Esophagus squamous epithelium (tissue), 5 donors: ENCODE data around the gene KDM4C. TPM values are rescaled to one million over a fixed set of nuclear protein-coding genes. Genes with fewer than 3 reads are reported as not detected.

Experiments used
- DNase-seq: peaks from one replicate; lab custom pipeline; 2025; lab: John Stamatoyannopoulos, UW
- H3K27ac ChIP-seq, 4 donors: fragments of 200-600 bp; sonication (generic); one replicate each; pipeline ENCODE4 v1.5.1; 2016 to 2019; ENCODE audit warnings: mild to moderate bottlenecking in 1 of 4
- H3K27me3 ChIP-seq, 4 donors: fragments of 200-600 bp; sonication (generic); 1 replicate in 3 of 4; 2 replicates in 1 of 4; pipeline versions ENCODE4 v1.5.1 to v1.6.0; 2017 to 2021; ENCODE audit warnings: antibody characterized with exemption in 1 of 4
- H3K36me3 ChIP-seq, 3 donors: fragments of 200-600 bp; sonication (generic); one replicate each; pipeline ENCODE4 v1.5.1; 2016 to 2019
- H3K4me1 ChIP-seq, 3 donors: fragments of 200-600 bp; sonication (generic); one replicate each; pipeline ENCODE4 v1.5.1; 2017 to 2019
- H3K4me3 ChIP-seq, 4 donors: fragments of 200-600 bp; sonication (generic); 1 replicate in 3 of 4; 2 replicates in 1 of 4; pipeline ENCODE4 v1.5.1; 2016 to 2019; ENCODE audit warnings: mild to moderate bottlenecking in 2 of 4, moderate library complexity in 1 of 4
- H3K9me3 ChIP-seq, 3 donors: fragments of 200-600 bp; sonication (generic); one replicate each; pipeline ENCODE4 v1.5.1; 2016 to 2019
- POLR2A ChIP-seq, 4 donors: fragments of 450-650 bp; IDR thresholded peaks; one replicate each; pipeline ENCODE4 v1.6.1; 2017; ENCODE audit warnings: antibody characterized with exemption in 4 of 4, mild to moderate bottlenecking in 4 of 4, moderate library complexity in 3 of 4
- WGBS, 2 donors: methylation state at CpG; one replicate each; pipeline ENCODE4 v1.1.5; 2018; 5-methylcytosine and 5-hydroxymethylcytosine counted together
- intact Hi-C: fragments of 100-400 bp; cut with DNase I; formaldehyde crosslinking; loops from one replicate; pipeline ENCODE4 v1.15.0; 2022
- total RNA-seq, 4 donors: library from RNA; depleted of rRNA; stranded (reverse); fragments of >200 nt; gene quantifications; one replicate each; pipeline ENCODE4 v1.1.0, GENCODE V29; 2016
- TF ChIP-seq, protein P1 (sequence below), 6 experiments: fragments of 450-650 bp in 4 of 6; fragments of 200-600 bp in 2 of 6; sonication (generic) in 2 of 6; IDR thresholded peaks; one replicate each; pipeline ENCODE4 v1.5.1; 2016 to 2019; ENCODE audit warnings: antibody characterized with exemption in 6 of 6, mild to moderate bottlenecking in 4 of 6, moderate library complexity in 4 of 6
- donor health status: DM: yes; HTN: yes; CAD: no.

The KDM4C gene
- total RNA-seq, 4 donors from 2014 or later: 12.5 to 43.9 (median 22.9) TPM

DNA sequence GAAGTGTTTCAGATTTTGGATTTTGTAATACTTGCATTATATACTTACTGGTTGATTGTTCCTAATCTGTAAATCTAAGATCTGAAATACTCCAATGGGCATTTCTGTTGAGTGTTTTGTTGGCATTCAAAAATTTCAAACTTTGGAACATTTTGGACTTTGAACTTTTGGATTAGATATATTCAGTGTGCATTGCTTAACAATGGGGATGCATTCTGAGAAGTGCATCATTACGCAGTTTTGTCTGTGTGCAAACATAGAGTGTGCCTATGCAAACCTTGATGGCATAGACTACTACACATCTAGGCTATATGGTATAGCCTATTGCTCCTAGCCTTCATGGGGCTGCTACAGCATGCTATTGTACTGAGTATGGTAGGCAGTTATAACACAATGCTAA lies 325.4 kb downstream of the KDM4C start:
- no peaks in the 10 kb centered on the region for H3K4me1 ChIP-seq
- H3K27me3 ChIP-seq: no peaks in the 10 kb centered on the region
- no peak overlapping the region for H3K27ac ChIP-seq
- 80 to 87% methylated on average over 1 of the region's 1 CpG for WGBS, 2 donors
- no peak for DNase-seq
- H3K9me3 ChIP-seq: no peaks in the 10 kb centered on the region
- TF ChIP-seq, protein P1, sequence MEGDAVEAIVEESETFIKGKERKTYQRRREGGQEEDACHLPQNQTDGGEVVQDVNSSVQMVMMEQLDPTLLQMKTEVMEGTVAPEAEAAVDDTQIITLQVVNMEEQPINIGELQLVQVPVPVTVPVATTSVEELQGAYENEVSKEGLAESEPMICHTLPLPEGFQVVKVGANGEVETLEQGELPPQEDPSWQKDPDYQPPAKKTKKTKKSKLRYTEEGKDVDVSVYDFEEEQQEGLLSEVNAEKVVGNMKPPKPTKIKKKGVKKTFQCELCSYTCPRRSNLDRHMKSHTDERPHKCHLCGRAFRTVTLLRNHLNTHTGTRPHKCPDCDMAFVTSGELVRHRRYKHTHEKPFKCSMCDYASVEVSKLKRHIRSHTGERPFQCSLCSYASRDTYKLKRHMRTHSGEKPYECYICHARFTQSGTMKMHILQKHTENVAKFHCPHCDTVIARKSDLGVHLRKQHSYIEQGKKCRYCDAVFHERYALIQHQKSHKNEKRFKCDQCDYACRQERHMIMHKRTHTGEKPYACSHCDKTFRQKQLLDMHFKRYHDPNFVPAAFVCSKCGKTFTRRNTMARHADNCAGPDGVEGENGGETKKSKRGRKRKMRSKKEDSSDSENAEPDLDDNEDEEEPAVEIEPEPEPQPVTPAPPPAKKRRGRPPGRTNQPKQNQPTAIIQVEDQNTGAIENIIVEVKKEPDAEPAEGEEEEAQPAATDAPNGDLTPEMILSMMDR (IDR thresholded peaks at IDR 0.05): no peak
- no peak for TF ChIP-seq POLR2A (IDR thresholded peaks at IDR 0.05)
- intact Hi-C loops: no loop called here
- peaks cover 0 to 50% (median 0%) of the 10 kb centered on the region in 3 donors for H3K36me3 ChIP-seq
- no peak overlapping the region for H3K4me3 ChIP-seq

DNA sequence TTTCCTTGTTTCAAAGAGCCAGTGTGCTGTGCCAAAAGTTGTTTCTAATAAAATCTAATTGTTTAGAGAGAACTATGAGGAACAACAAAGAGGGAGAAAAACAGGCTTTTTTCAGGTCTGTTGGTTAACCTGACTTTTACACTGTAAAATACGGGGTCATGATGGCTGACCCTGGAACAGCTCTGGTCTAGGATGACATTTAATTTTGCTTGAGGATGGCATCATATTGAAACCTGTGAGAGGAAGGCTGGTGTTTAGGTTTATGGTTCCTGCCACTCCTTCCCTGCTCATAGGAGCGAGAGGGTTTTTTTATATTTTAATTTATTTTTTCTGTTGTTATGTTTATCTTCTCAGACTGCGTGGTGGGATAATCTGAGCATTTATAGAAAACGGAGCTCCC lies 327.6 kb downstream of the KDM4C start:
- DNase-seq: no peak
- H3K4me1 ChIP-seq: no peaks in the 10 kb centered on the region
- H3K4me3 ChIP-seq: no peak overlapping the region
- H3K9me3 ChIP-seq: no peaks in the 10 kb centered on the region
- WGBS, 2 donors: 80 to 94% methylated on average over 4 of the region's 4 CpGs
- peaks cover 0 to 35% (median 0%) of the 10 kb centered on the region in 3 donors for H3K36me3 ChIP-seq
- H3K27me3 ChIP-seq: no peaks in the 10 kb centered on the region
- intact Hi-C loops: no loop called here
- no peak for TF ChIP-seq POLR2A (IDR thresholded peaks at IDR 0.05)
- TF ChIP-seq, protein P1 (IDR thresholded peaks at IDR 0.05): no peak
- no peak overlapping the region for H3K27ac ChIP-seq

DNA sequence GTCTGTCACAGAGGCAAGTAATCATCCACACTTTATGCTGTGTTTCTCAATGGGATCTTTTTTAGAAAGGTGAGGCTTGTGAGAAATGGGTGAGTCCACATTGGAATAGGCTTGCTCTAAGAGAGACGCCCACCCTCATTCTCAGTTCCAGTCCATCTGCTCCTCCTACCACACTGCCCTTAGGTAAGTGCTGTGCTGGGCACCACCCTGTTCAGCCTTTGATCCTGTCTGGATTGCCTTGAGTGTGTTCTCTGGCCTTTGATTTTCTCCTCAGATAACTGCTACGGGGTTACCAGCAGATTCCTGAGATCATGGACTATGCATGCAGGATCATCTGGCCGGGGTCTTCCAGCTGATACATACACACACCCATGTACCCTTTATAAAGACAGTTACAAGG lies 328.6 kb downstream of the KDM4C start:
- no peak for DNase-seq
- TF ChIP-seq POLR2A (IDR thresholded peaks at IDR 0.05): no peak
- TF ChIP-seq, protein P1 (IDR thresholded peaks at IDR 0.05): no peak
- Histone ChIP-seq H3K4me3 (no peak overlapping the region), H3K4me1 (no peaks in the 10 kb centered on the region), H3K9me3 (no peaks in the 10 kb centered on the region), H3K36me3 (peaks cover 0 to 32% (median 0%) of the 10 kb centered on the region in 3 donors), H3K27me3 (no peaks in the 10 kb centered on the region), H3K27ac (no peak overlapping the region)
- 96 to 100% methylated on average over 2 to 3 of the region's 3 CpGs for WGBS, 2 donors
- intact Hi-C loops: no loop called here

DNA sequence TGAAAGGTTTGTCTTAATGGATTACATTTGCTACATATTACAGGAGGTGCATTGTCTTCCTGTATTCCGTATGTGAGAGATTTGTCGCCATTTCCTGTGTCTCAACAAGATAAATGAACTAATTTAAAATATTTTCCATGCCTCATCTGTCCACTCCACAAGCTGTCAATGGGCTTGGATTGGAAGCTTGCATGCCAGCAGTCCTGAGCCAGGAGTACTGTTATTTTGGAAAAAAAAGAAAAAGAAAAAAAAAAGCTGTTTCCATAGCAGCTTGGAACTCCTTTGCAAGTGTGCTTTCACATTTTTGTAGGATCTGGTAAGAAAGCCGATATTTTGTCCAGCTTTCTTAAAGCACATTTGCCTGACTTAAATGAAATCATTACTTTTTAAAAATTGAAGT lies 330.8 kb downstream of the KDM4C start:
- 74 to 82% methylated on average over 3 of the region's 3 CpGs for WGBS, 2 donors
- H3K4me3 ChIP-seq: no peak overlapping the region

DNA sequence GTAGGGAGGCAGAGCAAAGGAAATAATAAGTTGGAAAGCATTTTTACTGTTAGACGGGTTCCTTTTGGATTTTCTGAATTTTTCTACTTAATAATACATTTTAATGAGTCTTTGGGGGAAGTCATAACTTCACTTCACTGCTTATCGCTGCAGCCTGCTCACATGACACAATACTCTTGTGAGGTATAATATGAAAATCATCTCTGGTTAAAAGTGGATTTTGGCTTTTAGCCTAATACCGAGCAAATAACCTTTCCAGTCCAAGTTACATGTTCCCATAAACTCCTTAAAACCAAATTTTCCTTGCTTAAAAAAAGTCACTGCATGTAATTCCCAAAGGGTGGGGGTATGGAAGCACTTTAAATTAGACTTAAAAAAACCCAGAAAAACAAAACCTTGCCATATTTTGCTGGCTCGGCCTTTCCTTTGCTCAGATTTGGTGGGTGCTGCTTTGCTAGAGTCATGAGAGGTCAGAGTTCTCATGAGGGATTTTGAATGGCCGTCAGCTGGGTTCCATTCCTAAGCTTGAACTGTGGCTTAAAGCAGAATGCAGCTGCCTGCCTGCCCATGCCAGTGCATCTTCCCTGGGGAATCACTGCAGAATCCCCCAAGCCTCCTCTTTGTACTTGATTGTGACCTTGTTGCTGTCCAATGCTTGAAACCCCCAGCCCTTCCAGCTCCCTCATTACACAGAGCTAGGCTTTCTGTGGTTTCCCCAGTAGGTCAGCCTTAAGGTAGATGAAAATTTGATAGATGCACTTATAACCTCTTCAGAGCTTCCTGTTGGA lies 331.8 kb downstream of the KDM4C start:
- Histone ChIP-seq H3K27ac (no peak overlapping the region), H3K9me3 (no peaks in the 10 kb centered on the region), H3K27me3 (no peaks in the 10 kb centered on the region), H3K4me1 (no peaks in the 10 kb centered on the region), H3K36me3 (peaks cover 0 to 28% (median 0%) of the 10 kb centered on the region in 3 donors), H3K4me3 (no peak overlapping the region)
- DNase-seq: no peak
- intact Hi-C loops: no loop called here
- TF ChIP-seq POLR2A (IDR thresholded peaks at IDR 0.05): no peak
- TF ChIP-seq, protein P1 (IDR thresholded peaks at IDR 0.05): no peak
- 80 to 83% methylated on average over 5 of the region's 5 CpGs for WGBS, 2 donors

More for the DNA sequence above, 330.8 kb downstream of the KDM4C start:
- no peaks in the 10 kb centered on the region for H3K4me1 ChIP-seq
- no peaks in the 10 kb centered on the region for H3K9me3 ChIP-seq
- intact Hi-C loops: no loop called here
- H3K27me3 ChIP-seq: no peaks in the 10 kb centered on the region
- no peak for TF ChIP-seq POLR2A (IDR thresholded peaks at IDR 0.05)
- TF ChIP-seq, protein P1 (IDR thresholded peaks at IDR 0.05): no peak
- DNase-seq: no peak
- H3K36me3 ChIP-seq: peaks cover 0 to 24% (median 0%) of the 10 kb centered on the region in 3 donors
- no peak overlapping the region for H3K27ac ChIP-seq
